IPS-18a (cell line): Measurements from ENCODE around the gene SEPSECS.

Experiments
- H3K27ac ChIP-seq: one replicate; pipeline ENCODE4 v1.5.1; 2013; ENCODE audit warnings: low read length
- H3K27me3 ChIP-seq: one replicate; pipeline ENCODE4 v1.6.1; 2013; ENCODE audit warnings: mild to moderate bottlenecking, low read length; ENCODE audit not compliant: control insufficient read depth, insufficient read depth
- H3K36me3 ChIP-seq: one replicate; pipeline ENCODE4 v1.6.1; 2013; ENCODE audit warnings: low read depth, low read length; ENCODE audit not compliant: control insufficient read depth
- H3K4me1 ChIP-seq: one replicate; pipeline ENCODE4 v1.6.1; 2013; ENCODE audit warnings: low read depth, low read length; ENCODE audit not compliant: control insufficient read depth
- H3K4me3 ChIP-seq: one replicate; pipeline ENCODE4 v1.5.1; 2013; ENCODE audit warnings: low read length
- H3K9ac ChIP-seq: one replicate; pipeline ENCODE4 v1.6.1; 2013; ENCODE audit warnings: mild to moderate bottlenecking, low read length, moderate library complexity
- H3K9me3 ChIP-seq: one replicate; pipeline ENCODE4 v1.6.1; 2013; ENCODE audit warnings: low read depth, low read length; ENCODE audit not compliant: control insufficient read depth

The SEPSECS gene

GRCh38 chr4:25172961-25173915 is 13.0 kb upstream of the SEPSECS start:
- Histone ChIP-seq H3K36me3 (no peaks in the 10 kb centered on the region), H3K4me3 (no peak overlapping the region), H3K9me3 (no peaks in the 10 kb centered on the region), H3K27me3 (no peaks in the 10 kb centered on the region), H3K9ac (no peak overlapping the region), H3K27ac (no peak overlapping the region), H3K4me1 (no peaks in the 10 kb centered on the region)

GRCh38 chr4:25171201-25171865 is 11.1 kb upstream of the SEPSECS start:
- H3K4me3 ChIP-seq = no peak overlapping the region
- H3K9me3 ChIP-seq = no peaks in the 10 kb centered on the region
- H3K4me1 ChIP-seq = no peaks in the 10 kb centered on the region
- no peaks in the 10 kb centered on the region for H3K27me3 ChIP-seq
- H3K36me3 ChIP-seq = no peaks in the 10 kb centered on the region
- no peak overlapping the region for H3K9ac ChIP-seq
- no peak overlapping the region for H3K27ac ChIP-seq

- H3K27me3 ChIP-seq = no peaks in the 10 kb centered on the region
- H3K9ac ChIP-seq = no peak overlapping the region
- H3K9me3 ChIP-seq = no peaks in the 10 kb centered on the region
- H3K4me3 ChIP-seq = no peak overlapping the region
- no peak overlapping the region for H3K27ac ChIP-seq
- no peaks in the 10 kb centered on the region for H3K4me1 ChIP-seq
- H3K36me3 ChIP-seq = no peaks in the 10 kb centered on the region
Observed at GRCh38 chr4:25169446-25169845, 9.2 kb upstream of the SEPSECS start.

- Histone ChIP-seq H3K27me3 (no peaks in the 10 kb centered on the region), H3K9me3 (no peaks in the 10 kb centered on the region), H3K9ac (no peak overlapping the region), H3K27ac (no peak overlapping the region), H3K4me3 (no peak overlapping the region), H3K36me3 (no peaks in the 10 kb centered on the region), H3K4me1 (peaks cover 5% of the 10 kb centered on the region)
Observed at GRCh38 chr4:25165916-25166315, 5.7 kb upstream of the SEPSECS start.

GRCh38 chr4:25163196-25163595 is 2.9 kb upstream of the SEPSECS start:
- Histone ChIP-seq H3K27me3 (no peaks in the 10 kb centered on the region), H3K36me3 (no peaks in the 10 kb centered on the region), H3K27ac (no peak overlapping the region), H3K4me3 (no peak overlapping the region), H3K4me1 (peaks cover 8% of the 10 kb centered on the region), H3K9me3 (no peaks in the 10 kb centered on the region), H3K9ac (no peak overlapping the region)

GRCh38 chr4:25162566-25162965 is 2.3 kb upstream of the SEPSECS start:
- Histone ChIP-seq H3K27ac (no peak overlapping the region), H3K36me3 (no peaks in the 10 kb centered on the region), H3K9ac (no peak overlapping the region), H3K4me3 (no peak overlapping the region), H3K4me1 (peaks cover 8% of the 10 kb centered on the region), H3K9me3 (no peaks in the 10 kb centered on the region), H3K27me3 (no peaks in the 10 kb centered on the region)

- H3K4me1 ChIP-seq = peaks cover 8% of the 10 kb centered on the region
- H3K9me3 ChIP-seq = no peaks in the 10 kb centered on the region
- peak overlapping the region; percentile 83 for H3K4me3 ChIP-seq
- no peaks in the 10 kb centered on the region for H3K27me3 ChIP-seq
- H3K27ac ChIP-seq = no peak overlapping the region
- no peaks in the 10 kb centered on the region for H3K36me3 ChIP-seq
- H3K9ac ChIP-seq = no peak overlapping the region
Observed at GRCh38 chr4:25161593-25161950, 1.3 kb upstream of the SEPSECS start.

- Histone ChIP-seq H3K4me1 (peaks cover 8% of the 10 kb centered on the region), H3K27ac (no peak overlapping the region), H3K27me3 (no peaks in the 10 kb centered on the region), H3K9ac (peak overlapping the region; percentile 77), H3K36me3 (no peaks in the 10 kb centered on the region), H3K9me3 (no peaks in the 10 kb centered on the region), H3K4me3 (peak overlapping the region; percentile 83)
Observed at GRCh38 chr4:25160714-25161592, 704 bp upstream of the SEPSECS start.

GRCh38 chr4:25158817-25159216 is 1.4 kb downstream of the SEPSECS start:
- H3K4me1 ChIP-seq = peaks cover 8% of the 10 kb centered on the region
- no peaks in the 10 kb centered on the region for H3K9me3 ChIP-seq
- H3K9ac ChIP-seq = no peak overlapping the region
- H3K4me3 ChIP-seq = no peak overlapping the region
- no peak overlapping the region for H3K27ac ChIP-seq
- H3K36me3 ChIP-seq = no peaks in the 10 kb centered on the region
- H3K27me3 ChIP-seq = no peaks in the 10 kb centered on the region

- Histone ChIP-seq H3K4me1 (peaks cover 8% of the 10 kb centered on the region), H3K4me3 (no peak overlapping the region), H3K9me3 (no peaks in the 10 kb centered on the region), H3K27ac (no peak overlapping the region), H3K27me3 (no peaks in the 10 kb centered on the region), H3K36me3 (no peaks in the 10 kb centered on the region), H3K9ac (no peak overlapping the region)
Observed at GRCh38 chr4:25157081-25157480, 3.2 kb downstream of the SEPSECS start.

GRCh38 chr4:25155947-25156346 is 4.3 kb downstream of the SEPSECS start:
- Histone ChIP-seq H3K27ac (no peak overlapping the region), H3K9ac (no peak overlapping the region), H3K27me3 (no peaks in the 10 kb centered on the region), H3K4me3 (no peak overlapping the region), H3K4me1 (peaks cover 3% of the 10 kb centered on the region), H3K9me3 (no peaks in the 10 kb centered on the region), H3K36me3 (no peaks in the 10 kb centered on the region)
